A549 (cell line): ENCODE measurements around the gene PLSCR5. TPM values are rescaled to one million over a fixed set of nuclear protein-coding genes. Genes with fewer than 3 reads are reported as not detected.

ENCODE experiments used
- ATAC-seq, 2 experiments: fragments of 200-7000 bp in 1 of 2; fragments of >200 bp in 1 of 2; cut with Nextera tagmentation in 1 of 2; cut with Tn5 transposase in 1 of 2; 3 replicates each; pipeline versions ENCODE4 v1.8.0 to v1.9.1; 2018 to 2020; ENCODE audit warnings: mild to moderate bottlenecking in 1 of 2, moderate library complexity in 1 of 2
- CTCF ChIA-PET: fragments of 300-600 bp; sonication (Branson Sonifier 250); formaldehyde crosslinking; extraction: SDS; loops from one replicate; lab custom pipeline; 2021; ENCODE audit warnings: antibody characterized with exemption, inconsistent platforms; lab: Yijun Ruan, JAX
- POLR2A ChIA-PET: fragments of 350-600 bp; formaldehyde crosslinking; extraction: SDS; loops from one replicate; lab custom pipeline; 2021; ENCODE audit warnings: antibody characterized with exemption, inconsistent platforms; lab: Yijun Ruan, JAX
- DNase-seq, 2 experiments: peaks; one replicate each; pipeline versions ENCODE4 v3.0.0 to v3.0.0-alpha.2; 2011 to 2016; ENCODE audit warnings: low read depth in 1 of 2, low spot score in 1 of 2
- FAIRE-seq: peaks from 2 replicates; lab custom pipeline; 2011; peaks lifted over from hg19 to GRCh38; lab: Jason Lieb, UNC
- H3K27ac ChIP-seq, 2 experiments: fragments of >200 bp; sonication (Bioruptor Twin); formaldehyde crosslinking; 3 replicates each; pipeline ENCODE4 v1.5.1; 2016 to 2017
- H3K4me1 ChIP-seq: fragments of >200 bp; sonication (Bioruptor Twin); formaldehyde crosslinking; 3 replicates; pipeline ENCODE4 v1.6.1; 2016
- H3K4me2 ChIP-seq: fragments of >200 bp; sonication (Bioruptor Twin); formaldehyde crosslinking; 3 replicates; pipeline ENCODE4 v1.6.1; 2016
- H3K4me3 ChIP-seq: fragments of >200 bp; sonication (Bioruptor Twin); formaldehyde crosslinking; 3 replicates; pipeline ENCODE4 v1.5.1; 2016
- H3K9me3 ChIP-seq: fragments of >200 bp; sonication (Bioruptor Twin); formaldehyde crosslinking; 3 replicates; pipeline ENCODE4 v1.6.1; 2016
- CHD2 ChIP-seq: fragments of 150-350 bp; IDR thresholded peaks from 2 replicates; pipeline ENCODE4 v1.6.1; 2014; ENCODE audit warnings: low read length; ENCODE audit not compliant: partially characterized antibody
- CHD4 ChIP-seq: fragments of 200-600 bp; sonication (generic); IDR thresholded peaks from 2 replicates; pipeline ENCODE4 v1.6.1; 2016; ENCODE audit warnings: antibody characterized with exemption, mild to moderate bottlenecking, borderline replicate concordance
- FOSB ChIP-seq: fragments of 250-450 bp; sonication (Bioruptor Pico); IDR thresholded peaks from 2 replicates; pipeline ENCODE4 v1.5.0; 2020; ENCODE audit warnings: mild to moderate bottlenecking, moderate library complexity
- GATA3 ChIP-seq: IDR thresholded peaks from 2 replicates; pipeline ENCODE4 v1.6.1; 2012; ENCODE audit warnings: borderline replicate concordance
- HEYL ChIP-seq: fragments of 250-450 bp; sonication (Bioruptor Pico); IDR thresholded peaks from 2 replicates; pipeline ENCODE4 v1.8.0; 2021; ENCODE audit warnings: mild to moderate bottlenecking, moderate library complexity
- HOXB5 ChIP-seq: fragments of 250-450 bp; sonication (Bioruptor Pico); IDR thresholded peaks from 2 replicates; pipeline ENCODE4 v1.5.0; 2020; ENCODE audit warnings: mild to moderate bottlenecking, moderate library complexity
- JUNB ChIP-seq: fragments of >200 bp; sonication (Bioruptor Twin); formaldehyde crosslinking; IDR thresholded peaks from 2 replicates; pipeline ENCODE4 v1.6.1; 2016
- KDM1A ChIP-seq: fragments of 200-600 bp; sonication (generic); IDR thresholded peaks from 2 replicates; pipeline ENCODE4 v1.6.1; 2016; ENCODE audit warnings: low read depth, mild to moderate bottlenecking
- KDM5A ChIP-seq: fragments of 200-600 bp; sonication (generic); IDR thresholded peaks from 2 replicates; pipeline ENCODE4 v1.6.1; 2016; ENCODE audit warnings: antibody characterized with exemption, mild to moderate bottlenecking
- PHF8 ChIP-seq: fragments of 200-600 bp; sonication (generic); IDR thresholded peaks from 2 replicates; pipeline ENCODE4 v1.6.1; 2016; ENCODE audit warnings: low read depth, mild to moderate bottlenecking, antibody characterized with exemption, moderate library complexity, borderline replicate concordance
- RAD21 ChIP-seq, 2 experiments: fragments of >200 bp in 1 of 2; sonication (Bioruptor Twin) in 1 of 2; formaldehyde crosslinking in 1 of 2; IDR thresholded peaks in 1 of 2; conservative IDR thresholded peaks in 1 of 2; 2 replicates in 1 of 2; 3 replicates in 1 of 2; pipeline ENCODE4 v1.6.1; 2012 to 2018; ENCODE audit warnings: inconsistent platforms in 1 of 2
- RARB ChIP-seq: fragments of 250-450 bp; sonication (Bioruptor Pico); IDR thresholded peaks from 2 replicates; pipeline ENCODE4 v1.8.0; 2021; ENCODE audit warnings: mild to moderate bottlenecking, moderate library complexity
- SREBF2 ChIP-seq: fragments of 450-650 bp; IDR thresholded peaks from 2 replicates; pipeline ENCODE4 v1.6.1; 2014; ENCODE audit warnings: mild to moderate bottlenecking, moderate library complexity
- ZSCAN20 ChIP-seq: fragments of 250-450 bp; sonication (Bioruptor Pico); IDR thresholded peaks from 2 replicates; pipeline ENCODE4 v1.8.0; 2022; ENCODE audit warnings: mild to moderate bottlenecking, moderate library complexity
- WGBS: methylation state at CpG from one replicate; pipeline ENCODE4 v1.1.6; 2017; ENCODE audit errors: missing lambda C conversion rate; 5-methylcytosine and 5-hydroxymethylcytosine counted together
- polyA plus RNA-seq, 4 experiments: library from polyadenylated mRNA; depleted of rRNA in 3 of 4; stranded (reverse); fragments of >200 nt; fragmentation: RNase III in 1 of 4; extraction: RNeasy Plus Mini Kit Qiagen cat#74134 plus additional on column Dnase treatment in 1 of 4; gene quantifications; 2 replicates in 3 of 4; 3 replicates in 1 of 4; pipeline ENCODE4 v1.2.3, GENCODE V29; 2011 to 2017
- TF ChIP-seq, protein P1 (sequence below): fragments of 250-450 bp; sonication (Bioruptor Pico); IDR thresholded peaks from 2 replicates; pipeline ENCODE4 v1.5.0; 2020; ENCODE audit warnings: low read depth, mild to moderate bottlenecking, moderate library complexity
- TF ChIP-seq, protein P2 (sequence below): fragments of >200 bp; sonication (Bioruptor Twin); formaldehyde crosslinking; IDR thresholded peaks from 2 replicates; pipeline ENCODE4 v1.6.1; 2016
- TF ChIP-seq, protein P3 (sequence below): fragments of 200-600 bp; sonication (generic); IDR thresholded peaks from 2 replicates; pipeline ENCODE4 v1.6.1; 2016; ENCODE audit warnings: antibody characterized with exemption, mild to moderate bottlenecking, moderate library complexity
- TF ChIP-seq, protein P4 (sequence below): fragments of 450-650 bp; IDR thresholded peaks from 2 replicates; pipeline ENCODE4 v1.6.1; 2014; ENCODE audit warnings: antibody characterized with exemption
- TF ChIP-seq, protein P5 (sequence below): IDR thresholded peaks from 2 replicates; pipeline ENCODE4 v1.6.1; 2012; ENCODE audit warnings: low read depth, borderline replicate concordance
- TF ChIP-seq, protein P6 (sequence below): fragments of >200 bp; sonication (Bioruptor Twin); formaldehyde crosslinking; IDR thresholded peaks from 3 replicates; pipeline ENCODE4 v1.6.1; 2016
- TF ChIP-seq, protein P7 (sequence below): IDR thresholded peaks from 2 replicates; pipeline ENCODE4 v1.6.1; 2012

The PLSCR5 gene
- polyA plus RNA-seq, 2 of the 4 experiments (the other 2 are of a cell fraction), result not detected

DNA sequence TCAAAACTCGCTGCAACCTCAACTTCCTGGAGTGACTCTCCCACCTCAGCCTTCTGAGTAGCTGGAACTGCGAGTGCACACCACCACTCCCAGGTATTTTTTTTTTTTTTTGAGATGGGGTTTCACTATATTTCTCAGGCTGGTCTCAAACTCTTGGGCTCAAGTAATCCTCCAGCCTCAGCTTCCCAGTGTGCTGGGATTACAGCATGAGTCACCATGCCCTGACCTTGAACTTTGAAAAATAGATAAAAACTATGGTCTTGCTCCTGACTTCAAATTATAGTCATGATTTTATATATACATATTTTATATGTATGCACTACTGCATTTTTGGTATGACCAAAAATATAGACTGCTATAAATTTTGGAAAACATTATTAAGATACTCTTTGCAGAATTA, 6.9 kb upstream of the PLSCR5 start:
- TF ChIP-seq PHF8 (no peak), CHD2 (no peak), CHD4 (no peak), HEYL (CRISPR knock-in tag) (no peak), JUNB (no peak), KDM5A (no peak), GATA3 (no peak), KDM1A (no peak)
- TF ChIP-seq, protein P1, sequence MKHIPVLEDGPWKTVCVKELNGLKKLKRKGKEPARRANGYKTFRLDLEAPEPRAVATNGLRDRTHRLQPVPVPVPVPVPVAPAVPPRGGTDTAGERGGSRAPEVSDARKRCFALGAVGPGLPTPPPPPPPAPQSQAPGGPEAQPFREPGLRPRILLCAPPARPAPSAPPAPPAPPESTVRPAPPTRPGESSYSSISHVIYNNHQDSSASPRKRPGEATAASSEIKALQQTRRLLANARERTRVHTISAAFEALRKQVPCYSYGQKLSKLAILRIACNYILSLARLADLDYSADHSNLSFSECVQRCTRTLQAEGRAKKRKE (CRISPR knock-in tag), result no peak
- TF ChIP-seq, protein P2, sequence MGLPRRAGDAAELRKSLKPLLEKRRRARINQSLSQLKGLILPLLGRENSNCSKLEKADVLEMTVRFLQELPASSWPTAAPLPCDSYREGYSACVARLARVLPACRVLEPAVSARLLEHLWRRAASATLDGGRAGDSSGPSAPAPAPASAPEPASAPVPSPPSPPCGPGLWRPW, result no peak
- POLR2A ChIA-PET, result no interaction called here
- CTCF ChIA-PET, result interaction anchor here (1.2 kb wide), 1 partner anchor 26 kb away, joined by 3 read pairs; no protein-coding TSS in a partner anchor

DNA sequence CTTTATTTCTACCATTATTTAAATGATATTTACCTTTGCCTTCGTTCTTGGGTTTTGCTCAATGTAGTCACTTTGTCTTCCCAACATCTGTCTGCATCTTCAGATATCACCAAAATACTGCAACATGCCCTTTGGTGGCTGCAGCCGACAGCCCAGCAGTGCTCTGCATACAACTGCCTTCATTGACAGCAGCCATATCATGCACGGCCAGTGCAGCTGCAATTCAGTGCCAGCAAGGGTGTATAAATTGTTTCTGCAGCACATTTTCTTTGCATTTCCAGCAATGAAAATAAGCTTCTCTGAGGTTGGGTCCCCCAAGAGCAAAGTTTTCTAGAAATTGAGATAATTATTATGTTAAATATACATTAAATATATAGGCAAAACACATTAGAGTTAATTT, 6.0 kb upstream of the PLSCR5 start:
- no peak for FAIRE-seq
- no peak overlapping the region for H3K4me2 ChIP-seq
- ATAC-seq, result no peak
- ChIA-PET CTCF (interaction anchor here (1.2 kb wide), 1 partner anchor 27 kb away, joined by 3 read pairs; no protein-coding TSS in a partner anchor), POLR2A (no interaction called here)
- no peak overlapping the region for H3K4me3 ChIP-seq
- TF ChIP-seq SREBF2 (no peak), RARB (CRISPR knock-in tag) (no peak), RAD21 (conservative IDR thresholded peaks at IDR 0.05 in 1 of 2, IDR thresholded peaks at IDR 0.05 in 1 of 2) (no peak), CHD4 (no peak), HOXB5 (CRISPR knock-in tag) (no peak), FOSB (CRISPR knock-in tag) (no peak), ZSCAN20 (CRISPR knock-in tag) (no peak)
- TF ChIP-seq, protein P2, result no peak
- TF ChIP-seq, protein P3, sequence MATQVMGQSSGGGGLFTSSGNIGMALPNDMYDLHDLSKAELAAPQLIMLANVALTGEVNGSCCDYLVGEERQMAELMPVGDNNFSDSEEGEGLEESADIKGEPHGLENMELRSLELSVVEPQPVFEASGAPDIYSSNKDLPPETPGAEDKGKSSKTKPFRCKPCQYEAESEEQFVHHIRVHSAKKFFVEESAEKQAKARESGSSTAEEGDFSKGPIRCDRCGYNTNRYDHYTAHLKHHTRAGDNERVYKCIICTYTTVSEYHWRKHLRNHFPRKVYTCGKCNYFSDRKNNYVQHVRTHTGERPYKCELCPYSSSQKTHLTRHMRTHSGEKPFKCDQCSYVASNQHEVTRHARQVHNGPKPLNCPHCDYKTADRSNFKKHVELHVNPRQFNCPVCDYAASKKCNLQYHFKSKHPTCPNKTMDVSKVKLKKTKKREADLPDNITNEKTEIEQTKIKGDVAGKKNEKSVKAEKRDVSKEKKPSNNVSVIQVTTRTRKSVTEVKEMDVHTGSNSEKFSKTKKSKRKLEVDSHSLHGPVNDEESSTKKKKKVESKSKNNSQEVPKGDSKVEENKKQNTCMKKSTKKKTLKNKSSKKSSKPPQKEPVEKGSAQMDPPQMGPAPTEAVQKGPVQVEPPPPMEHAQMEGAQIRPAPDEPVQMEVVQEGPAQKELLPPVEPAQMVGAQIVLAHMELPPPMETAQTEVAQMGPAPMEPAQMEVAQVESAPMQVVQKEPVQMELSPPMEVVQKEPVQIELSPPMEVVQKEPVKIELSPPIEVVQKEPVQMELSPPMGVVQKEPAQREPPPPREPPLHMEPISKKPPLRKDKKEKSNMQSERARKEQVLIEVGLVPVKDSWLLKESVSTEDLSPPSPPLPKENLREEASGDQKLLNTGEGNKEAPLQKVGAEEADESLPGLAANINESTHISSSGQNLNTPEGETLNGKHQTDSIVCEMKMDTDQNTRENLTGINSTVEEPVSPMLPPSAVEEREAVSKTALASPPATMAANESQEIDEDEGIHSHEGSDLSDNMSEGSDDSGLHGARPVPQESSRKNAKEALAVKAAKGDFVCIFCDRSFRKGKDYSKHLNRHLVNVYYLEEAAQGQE, result no peak
- TF ChIP-seq, protein P4, sequence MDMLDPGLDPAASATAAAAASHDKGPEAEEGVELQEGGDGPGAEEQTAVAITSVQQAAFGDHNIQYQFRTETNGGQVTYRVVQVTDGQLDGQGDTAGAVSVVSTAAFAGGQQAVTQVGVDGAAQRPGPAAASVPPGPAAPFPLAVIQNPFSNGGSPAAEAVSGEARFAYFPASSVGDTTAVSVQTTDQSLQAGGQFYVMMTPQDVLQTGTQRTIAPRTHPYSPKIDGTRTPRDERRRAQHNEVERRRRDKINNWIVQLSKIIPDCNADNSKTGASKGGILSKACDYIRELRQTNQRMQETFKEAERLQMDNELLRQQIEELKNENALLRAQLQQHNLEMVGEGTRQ, result no peak
- TF ChIP-seq, protein P5, sequence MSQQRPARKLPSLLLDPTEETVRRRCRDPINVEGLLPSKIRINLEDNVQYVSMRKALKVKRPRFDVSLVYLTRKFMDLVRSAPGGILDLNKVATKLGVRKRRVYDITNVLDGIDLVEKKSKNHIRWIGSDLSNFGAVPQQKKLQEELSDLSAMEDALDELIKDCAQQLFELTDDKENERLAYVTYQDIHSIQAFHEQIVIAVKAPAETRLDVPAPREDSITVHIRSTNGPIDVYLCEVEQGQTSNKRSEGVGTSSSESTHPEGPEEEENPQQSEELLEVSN, result no peak
- TF ChIP-seq, protein P1 (CRISPR knock-in tag), result no peak
- TF ChIP-seq, protein P6, sequence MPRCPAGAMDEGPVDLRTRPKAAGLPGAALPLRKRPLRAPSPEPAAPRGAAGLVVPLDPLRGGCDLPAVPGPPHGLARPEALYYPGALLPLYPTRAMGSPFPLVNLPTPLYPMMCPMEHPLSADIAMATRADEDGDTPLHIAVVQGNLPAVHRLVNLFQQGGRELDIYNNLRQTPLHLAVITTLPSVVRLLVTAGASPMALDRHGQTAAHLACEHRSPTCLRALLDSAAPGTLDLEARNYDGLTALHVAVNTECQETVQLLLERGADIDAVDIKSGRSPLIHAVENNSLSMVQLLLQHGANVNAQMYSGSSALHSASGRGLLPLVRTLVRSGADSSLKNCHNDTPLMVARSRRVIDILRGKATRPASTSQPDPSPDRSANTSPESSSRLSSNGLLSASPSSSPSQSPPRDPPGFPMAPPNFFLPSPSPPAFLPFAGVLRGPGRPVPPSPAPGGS, result no peak
- TF ChIP-seq, protein P7, sequence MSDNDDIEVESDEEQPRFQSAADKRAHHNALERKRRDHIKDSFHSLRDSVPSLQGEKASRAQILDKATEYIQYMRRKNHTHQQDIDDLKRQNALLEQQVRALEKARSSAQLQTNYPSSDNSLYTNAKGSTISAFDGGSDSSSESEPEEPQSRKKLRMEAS, result no peak
- 25% methylated on average over 3 of the region's 3 CpGs for WGBS
- no peaks in the 10 kb centered on the region for H3K4me1 ChIP-seq
- DNase-seq, result no peak
- H3K27ac ChIP-seq, result no peak overlapping the region
- no peaks in the 10 kb centered on the region for H3K9me3 ChIP-seq

More for the DNA sequence above, 6.9 kb upstream of the PLSCR5 start:
- ATAC-seq (no peak), DNase-seq (no peak), FAIRE-seq (no peak)
- 55% methylated on average over 2 of the region's 2 CpGs for WGBS
- H3K9me3 ChIP-seq, result no peaks in the 10 kb centered on the region
- H3K27ac ChIP-seq, result no peak overlapping the region
- H3K4me3 ChIP-seq, result no peak overlapping the region
- no peaks in the 10 kb centered on the region for H3K4me1 ChIP-seq
- H3K4me2 ChIP-seq, result no peak overlapping the region
